Measurements from ENCODE around the gene SNX5. TPM values are rescaled to one million over a fixed set of nuclear protein-coding genes. Genes with fewer than 3 reads are reported as not detected.

Gene SNX5
- total and polyA plus RNA-seq, 2 of the 13 experiments (the other 11 are each of a cell fraction or from before 2014, with no cell fraction given), result 664 to 1,040 TPM

- TF ChIP-seq ZBTB4 (CRISPR knock-in tag; IDR thresholded peaks at IDR 0.05; ENCODE audit: borderline replicate concordance), result no peak
- peak; percentile 83 for TF ChIP-seq USF2 (IDR thresholded peaks at IDR 0.05; ENCODE audit: low read depth, low read length)
- peak; percentile 76; the same call in 1 of the 2 replicates for TF ChIP-seq USF2 (CRISPR knock-in tag; IDR thresholded peaks at IDR 0.05; ENCODE audit: borderline replicate concordance)
- peak; percentile 2; the same call in 1 of the 2 replicates for TF ChIP-seq MAF1 (CRISPR knock-in tag; IDR thresholded peaks at IDR 0.05; ENCODE audit: borderline replicate concordance)
- no peak for TF ChIP-seq ZUFSP (CRISPR knock-in tag; IDR thresholded peaks at IDR 0.05; ENCODE audit: borderline replicate concordance)
- no peak for TF ChIP-seq KLF6 (CRISPR knock-in tag; IDR thresholded peaks at IDR 0.05)
- 0 out of 2 replicates have a peak, but pooled peaks have one; percentile 49 for TF ChIP-seq FOXC1 (CRISPR knock-in tag; IDR thresholded peaks at IDR 0.05; ENCODE audit: borderline replicate concordance)
- no peak for TF ChIP-seq ZNF574 (CRISPR knock-in tag; IDR thresholded peaks at IDR 0.05)
- TF ChIP-seq ARNT2 (CRISPR knock-in tag; IDR thresholded peaks at IDR 0.05; ENCODE audit: low read depth), result 0 out of 2 replicates have a peak, but pooled peaks have one; percentile 8
- no peak for TF ChIP-seq ZMYM4 (CRISPR knock-in tag; IDR thresholded peaks at IDR 0.05)
- no peak for TF ChIP-seq ZNF646 (CRISPR knock-in tag; IDR thresholded peaks at IDR 0.05)
These were observed 72.3 kb downstream of the SNX5 start (continued) for GRCh38 chr20:17896193-17896723.
